Naive B cell (primary cell): Measurements from ENCODE around the gene YTHDF1. TPM values are rescaled to one million over a fixed set of nuclear protein-coding genes. Genes with fewer than 3 reads are reported as not detected.

Source experiments
- polyA plus RNA-seq, 6 donors: library from polyadenylated mRNA; unstranded; fragments of 300-500 nt; fragmentation: Illumina TruSeq; gene quantifications; one replicate each; pipeline ENCODE4 v1.2.3, GENCODE V29; 2021; ENCODE audit warnings: low read depth in 6 of 6

YTHDF1 gene
- polyA plus RNA-seq, 6 donors from 2014 or later = 27.4 to 41.9 (median 34.6) TPM

Other genes starting within 250 kb of the YTHDF1 start
- gene BHLHE23, start 209.2 kb downstream of the YTHDF1 start, polyA plus RNA-seq = not detected
- gene BIRC7, start 19.8 kb upstream of the YTHDF1 start, polyA plus RNA-seq = not detected
- gene NKAIN4, start 38.3 kb upstream of the YTHDF1 start, polyA plus RNA-seq = not detected
- 10 to 100 TPM in 4 of 6 donors, 1 to 10 TPM in 2; 8.2 to 17.7 (median 11.7) TPM for gene ARFGAP1, start 56.7 kb upstream of the YTHDF1 start, polyA plus RNA-seq
- gene COL20A1, start 77.1 kb upstream of the YTHDF1 start, polyA plus RNA-seq = not detected
- gene CHRNA4, start 145.2 kb upstream of the YTHDF1 start, polyA plus RNA-seq = not detected